Activated CD8-positive, alpha-beta memory T cell treated with anti-CD3 and anti-CD28 coated beads for 48 hours (primary cell): ENCODE data around the gene PDE6B.
"Not testable (repeated sequence)": the region's sequence is repeated elsewhere in the genome, so short reads cannot be mapped to it uniquely, and the experiment has no call there.

Experiments used
- DNase-seq, 3 experiments: peaks; one replicate each; pipeline ENCODE4 v3.0.0-alpha.2; 2020; ENCODE audit warnings: low read depth in 2 of 3, low spot score in 2 of 3

PDE6B gene

GRCh38 chr4:624705-625590 is at the start of gene PDE6B:
PDE6B (plus strand) TSS chr4:625573; CDS start chr4:625627, 54 bp downstream.
- DNase-seq = no peak

- no peak for DNase-seq
These were observed 49.0 kb upstream of the PDE6B start, which contains the start of gene TMEM271 for GRCh38 chr4:576245-576821. TMEM271 (minus strand) TSS chr4:576295; CDS start chr4:576062, 233 bp downstream.

- DNase-seq = no peak
These were observed 48.3 kb upstream of the PDE6B start for GRCh38 chr4:576991-577498.

GRCh38 chr4:577499-578450 is 47.6 kb upstream of the PDE6B start:
- peak in 1 of 3 experiments; percentile 14 for DNase-seq

GRCh38 chr4:578451-579443 is 46.6 kb upstream of the PDE6B start:
- DNase-seq = no peak

GRCh38 chr4:579543-580175 is 45.7 kb upstream of the PDE6B start:
- DNase-seq = no peak

- no peak for DNase-seq
These were observed 44.2 kb upstream of the PDE6B start for GRCh38 chr4:581181-581580.

- no peak for DNase-seq
These were observed 43.5 kb upstream of the PDE6B start for GRCh38 chr4:581753-582361.

- no peak for DNase-seq
These were observed 41.6 kb upstream of the PDE6B start for GRCh38 chr4:583820-584219.

- DNase-seq = no peak
These were observed 37.6 kb upstream of the PDE6B start for GRCh38 chr4:587671-588350.

- DNase-seq = no peak
These were observed 37.0 kb upstream of the PDE6B start for GRCh38 chr4:588351-588849.

- DNase-seq = no peak
These were observed 36.0 kb upstream of the PDE6B start for GRCh38 chr4:589219-589963.

GRCh38 chr4:590313-590841 is 35.0 kb upstream of the PDE6B start:
- no peak for DNase-seq

- DNase-seq = not testable (repeated sequence)
These were observed 33.2 kb upstream of the PDE6B start for GRCh38 chr4:592178-592577.

- DNase-seq = no peak
These were observed 32.4 kb upstream of the PDE6B start for GRCh38 chr4:592825-593520.

- DNase-seq = no peak
These were observed 26.4 kb upstream of the PDE6B start for GRCh38 chr4:598925-599324.

- no peak for DNase-seq
These were observed 25.2 kb upstream of the PDE6B start for GRCh38 chr4:600166-600565.
